Endothelial cell (in vitro differentiated cells): ENCODE measurements around the gene PDLIM4. TPM values are rescaled to one million over a fixed set of nuclear protein-coding genes. Genes with fewer than 3 reads are reported as not detected.

Experiments used
- DNase-seq: peaks from one replicate; pipeline ENCODE4 v3.0.0; 2021; ENCODE audit warnings: low spot score
- H3K27ac Mint-ChIP-seq: one replicate; pipeline ENCODE4 v1.8.0; 2021; ENCODE audit warnings: mixed read lengths, inconsistent platforms; ENCODE audit not compliant: unreplicated experiment
- H3K27me3 Mint-ChIP-seq: one replicate; pipeline ENCODE4 v1.8.0; 2021; ENCODE audit warnings: mild to moderate bottlenecking, moderate library complexity, mixed read lengths, inconsistent platforms; ENCODE audit not compliant: unreplicated experiment
- H3K36me3 Mint-ChIP-seq: one replicate; pipeline ENCODE4 v1.8.0; 2021; ENCODE audit warnings: mild to moderate bottlenecking, low read depth, mixed read lengths, inconsistent platforms; ENCODE audit not compliant: unreplicated experiment
- H3K4me1 Mint-ChIP-seq: one replicate; pipeline ENCODE4 v1.8.0; 2021; ENCODE audit warnings: mild to moderate bottlenecking, mixed read lengths, inconsistent platforms; ENCODE audit not compliant: unreplicated experiment
- H3K4me3 Mint-ChIP-seq: one replicate; pipeline ENCODE4 v1.8.0; 2021; ENCODE audit warnings: mild to moderate bottlenecking, mixed read lengths, inconsistent platforms; ENCODE audit not compliant: unreplicated experiment
- H3K9me3 Mint-ChIP-seq: one replicate; pipeline ENCODE4 v1.8.0; 2021; ENCODE audit warnings: mixed read lengths, inconsistent platforms; ENCODE audit not compliant: unreplicated experiment
- total RNA-seq: library from RNA; stranded (reverse); fragmentation: NEBNext Ultra II Directional; extraction: Animal tissue kit (Norgen Biotek cat#: 25700); gene quantifications from one replicate; pipeline ENCODE4 v1.2.1, GENCODE V29; 2021; ENCODE audit not compliant: unreplicated experiment
- TF ChIP-seq, protein P1 (sequence below): fragments of 200-600 bp; sonication (generic); IDR thresholded peaks from one replicate; pipeline ENCODE4 v1.5.0; 2021; ENCODE audit warnings: antibody characterized with exemption; ENCODE audit not compliant: unreplicated experiment

The PDLIM4 gene
- total RNA-seq, 1 donor from 2014 or later: 8.5 TPM

DNA sequence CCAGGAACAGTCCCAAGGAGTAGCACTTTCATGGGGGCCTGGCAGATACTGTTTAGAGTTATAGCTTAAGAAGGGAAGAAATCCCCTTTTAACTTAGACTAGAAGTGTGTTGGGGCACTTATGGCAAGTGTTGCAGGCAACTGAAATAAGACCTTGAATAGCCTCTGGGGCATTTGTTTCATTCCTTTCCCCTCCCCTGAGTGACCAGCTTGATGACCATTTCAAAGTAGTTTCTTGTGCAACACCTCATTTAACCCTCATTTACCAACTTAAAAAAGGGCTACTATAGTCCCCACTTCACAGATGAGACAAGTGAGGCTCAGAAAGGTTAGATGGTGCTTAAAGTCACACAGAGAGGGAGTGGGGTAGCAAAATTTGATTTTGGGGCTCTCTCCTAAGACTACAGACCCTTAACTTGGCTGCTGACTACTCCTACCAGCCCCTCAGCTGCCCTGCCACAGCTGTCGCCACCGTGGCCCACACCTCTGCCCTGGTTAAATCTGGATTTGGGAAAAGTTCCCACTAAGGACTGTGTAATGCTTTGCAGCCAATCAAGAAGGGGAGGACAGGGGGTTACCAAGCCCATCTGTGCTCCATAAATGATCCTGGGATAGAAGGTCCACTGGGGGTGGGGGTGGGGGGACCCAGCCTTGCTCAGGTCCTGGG is 5.5 kb downstream of the PDLIM4 start:
- Mint-ChIP-seq H3K4me3 (no peak overlapping the region), H3K27ac (no peak overlapping the region), H3K27me3 (peaks cover 12% of the 10 kb centered on the region), H3K9me3 (no peaks in the 10 kb centered on the region), H3K4me1 (peaks cover 29% of the 10 kb centered on the region), H3K36me3 (peaks cover 4% of the 10 kb centered on the region)
- no peak for DNase-seq
- TF ChIP-seq, protein P1, sequence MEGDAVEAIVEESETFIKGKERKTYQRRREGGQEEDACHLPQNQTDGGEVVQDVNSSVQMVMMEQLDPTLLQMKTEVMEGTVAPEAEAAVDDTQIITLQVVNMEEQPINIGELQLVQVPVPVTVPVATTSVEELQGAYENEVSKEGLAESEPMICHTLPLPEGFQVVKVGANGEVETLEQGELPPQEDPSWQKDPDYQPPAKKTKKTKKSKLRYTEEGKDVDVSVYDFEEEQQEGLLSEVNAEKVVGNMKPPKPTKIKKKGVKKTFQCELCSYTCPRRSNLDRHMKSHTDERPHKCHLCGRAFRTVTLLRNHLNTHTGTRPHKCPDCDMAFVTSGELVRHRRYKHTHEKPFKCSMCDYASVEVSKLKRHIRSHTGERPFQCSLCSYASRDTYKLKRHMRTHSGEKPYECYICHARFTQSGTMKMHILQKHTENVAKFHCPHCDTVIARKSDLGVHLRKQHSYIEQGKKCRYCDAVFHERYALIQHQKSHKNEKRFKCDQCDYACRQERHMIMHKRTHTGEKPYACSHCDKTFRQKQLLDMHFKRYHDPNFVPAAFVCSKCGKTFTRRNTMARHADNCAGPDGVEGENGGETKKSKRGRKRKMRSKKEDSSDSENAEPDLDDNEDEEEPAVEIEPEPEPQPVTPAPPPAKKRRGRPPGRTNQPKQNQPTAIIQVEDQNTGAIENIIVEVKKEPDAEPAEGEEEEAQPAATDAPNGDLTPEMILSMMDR: no peak

DNA sequence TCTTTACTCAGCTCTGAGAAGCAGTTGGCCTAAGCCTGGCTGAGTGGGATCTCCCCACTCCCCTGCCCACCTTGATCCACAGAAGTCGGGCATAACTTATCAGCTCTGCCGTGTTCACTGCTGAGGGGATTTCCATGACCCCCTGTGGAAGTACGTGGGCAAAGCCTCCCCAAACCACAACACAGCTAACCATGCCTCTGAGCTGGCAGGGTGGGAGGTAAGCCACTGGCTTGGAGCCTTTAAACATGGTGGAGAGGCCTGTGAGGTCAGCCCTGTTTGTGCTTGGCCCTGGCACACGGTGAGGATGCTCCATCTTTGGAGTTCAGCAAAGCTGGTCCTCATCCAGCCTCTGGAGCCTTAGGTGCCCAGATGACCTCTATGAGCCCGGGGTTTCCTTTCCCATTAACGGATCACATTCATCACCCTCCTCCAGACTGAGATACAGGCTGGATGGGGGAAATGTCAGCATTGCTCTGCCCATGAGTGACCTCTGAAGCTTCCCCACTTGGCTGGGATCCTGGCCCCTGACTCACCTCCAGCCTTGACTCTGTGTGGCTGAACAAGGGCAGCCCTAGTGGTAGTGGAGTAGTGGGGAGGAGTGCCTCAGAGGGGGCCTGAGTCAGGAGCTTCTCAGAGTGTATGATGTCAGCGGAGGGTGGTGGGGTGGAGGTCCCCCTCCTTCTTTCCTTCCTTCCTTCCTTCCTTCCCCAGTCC is 6.2 kb downstream of the PDLIM4 start:
- TF ChIP-seq, protein P1: no peak
- DNase-seq: no peak
- H3K27me3 Mint-ChIP-seq: peaks cover 14% of the 10 kb centered on the region
- peaks cover 4% of the 10 kb centered on the region for H3K36me3 Mint-ChIP-seq
- H3K27ac Mint-ChIP-seq: peak overlapping the region; percentile 89
- no peak overlapping the region for H3K4me3 Mint-ChIP-seq
- no peaks in the 10 kb centered on the region for H3K9me3 Mint-ChIP-seq
- peaks cover 27% of the 10 kb centered on the region for H3K4me1 Mint-ChIP-seq

DNA sequence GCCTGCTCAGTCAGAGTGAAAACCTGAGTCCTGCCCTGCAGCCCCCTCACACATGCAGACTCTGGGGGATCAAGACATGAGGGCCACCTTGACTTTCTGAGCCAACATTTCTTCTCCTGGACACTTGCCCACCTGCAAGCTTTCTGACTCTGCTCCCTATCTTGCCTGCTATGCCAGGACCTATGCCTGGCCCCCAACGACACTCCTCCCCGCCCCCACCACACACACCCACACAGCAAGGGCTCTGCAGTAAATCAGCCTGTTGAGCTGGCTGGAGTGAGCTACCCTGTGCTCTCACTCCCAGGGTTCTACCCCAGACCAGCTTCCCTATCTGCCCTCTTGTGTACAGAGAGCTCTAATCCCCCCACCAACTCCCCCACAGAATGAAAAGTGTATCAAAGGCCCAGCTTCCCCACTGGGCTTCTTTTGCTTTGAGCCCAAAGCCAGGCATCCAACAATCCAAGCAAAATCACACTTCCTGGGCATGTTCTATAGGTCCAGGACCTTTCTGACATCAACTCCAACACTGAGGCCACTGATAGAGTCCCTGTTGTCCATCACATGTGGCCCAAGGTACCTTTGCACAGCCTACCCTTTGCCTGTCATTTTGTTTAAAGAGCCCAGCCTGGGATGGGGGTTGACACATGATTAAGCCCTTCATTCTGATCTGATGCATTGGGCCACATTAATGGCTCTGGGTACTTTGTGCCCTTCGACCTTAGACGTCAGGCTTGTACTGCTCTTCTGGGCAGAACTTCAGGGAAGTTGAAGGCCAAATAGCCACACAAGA is 7.2 kb downstream of the PDLIM4 start:
- H3K4me1 Mint-ChIP-seq: peaks cover 27% of the 10 kb centered on the region
- peaks cover 14% of the 10 kb centered on the region for H3K27me3 Mint-ChIP-seq
- TF ChIP-seq, protein P1: no peak
- peak overlapping the region; percentile 93 for H3K27ac Mint-ChIP-seq
- no peaks in the 10 kb centered on the region for H3K9me3 Mint-ChIP-seq
- peaks cover 4% of the 10 kb centered on the region for H3K36me3 Mint-ChIP-seq
- H3K4me3 Mint-ChIP-seq: no peak overlapping the region
- DNase-seq: no peak

DNA sequence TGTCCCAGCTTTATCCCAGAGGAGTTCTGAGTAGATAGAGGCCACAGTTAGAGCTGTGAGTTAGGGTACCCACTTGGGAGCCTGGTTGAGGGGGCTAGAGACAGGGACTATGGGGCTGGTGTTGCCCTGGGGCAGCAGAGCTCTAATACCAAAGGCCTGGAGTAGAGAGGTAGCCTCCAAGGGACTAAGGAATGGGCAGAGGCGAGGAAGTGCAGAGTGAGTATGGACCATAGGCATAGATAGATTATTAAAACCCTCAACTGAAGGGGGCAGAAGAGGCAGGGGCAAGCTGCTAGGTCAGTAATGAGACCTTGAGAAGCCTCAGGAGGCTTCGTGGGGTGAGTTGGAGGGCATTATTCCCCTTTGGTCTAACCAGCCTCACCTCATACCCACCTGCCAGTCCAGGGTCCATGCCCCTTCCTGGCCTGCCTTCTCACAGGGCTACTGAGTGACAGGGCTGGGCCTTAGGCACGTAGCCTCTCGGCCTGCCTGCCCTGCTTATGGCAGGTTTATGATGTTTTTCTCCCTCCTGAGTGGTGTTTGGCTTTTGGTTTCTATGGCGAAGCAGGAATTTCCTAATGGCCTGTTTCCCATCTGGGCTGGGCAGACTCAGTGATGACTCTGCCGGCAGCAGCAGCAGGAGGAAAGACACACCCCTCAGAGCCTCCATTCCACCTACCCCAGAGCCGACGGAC is 8.0 kb downstream of the PDLIM4 start:
- Mint-ChIP-seq H3K27me3 (peaks cover 12% of the 10 kb centered on the region), H3K4me3 (no peak overlapping the region), H3K27ac (peak overlapping the region; percentile 93), H3K36me3 (peaks cover 4% of the 10 kb centered on the region), H3K4me1 (peaks cover 23% of the 10 kb centered on the region), H3K9me3 (no peaks in the 10 kb centered on the region)
- TF ChIP-seq, protein P1: no peak
- peak; percentile 58 for DNase-seq
